ENCODE results near the gene CCNY.

CCNY gene

GRCh38 chr10:35356725-35357092 lies 20.4 kb downstream of the CCNY start:
- no peak for DNase-seq

- no peak for DNase-seq
These were observed 22.7 kb downstream of the CCNY start for GRCh38 chr10:35359056-35359455.

GRCh38 chr10:35359873-35360272 lies 23.6 kb downstream of the CCNY start:
- no peak for DNase-seq

GRCh38 chr10:35362701-35363350 lies 26.5 kb downstream of the CCNY start:
- DNase-seq: no peak

- DNase-seq: no peak
These were observed 27.3 kb downstream of the CCNY start for GRCh38 chr10:35363587-35363986.

- DNase-seq: no peak
These were observed 28.5 kb downstream of the CCNY start for GRCh38 chr10:35364808-35365207.

GRCh38 chr10:35365994-35366393 lies 29.7 kb downstream of the CCNY start:
- no peak for DNase-seq

GRCh38 chr10:35367107-35367859 lies 31.0 kb downstream of the CCNY start:
- no peak for DNase-seq

- no peak for DNase-seq
These were observed 31.7 kb downstream of the CCNY start for GRCh38 chr10:35367982-35368381.

GRCh38 chr10:35368485-35369048 lies 32.3 kb downstream of the CCNY start:
- no peak for DNase-seq

- DNase-seq: no peak
These were observed 32.8 kb downstream of the CCNY start for GRCh38 chr10:35369049-35369611.

- no peak for DNase-seq
These were observed 35.4 kb downstream of the CCNY start for GRCh38 chr10:35371731-35372130.

GRCh38 chr10:35372329-35372728 lies 36.0 kb downstream of the CCNY start:
- DNase-seq: no peak

GRCh38 chr10:35375091-35375765 lies 38.9 kb downstream of the CCNY start:
- no peak for DNase-seq

GRCh38 chr10:35377050-35377728 lies 40.9 kb downstream of the CCNY start:
- no peak for DNase-seq

GRCh38 chr10:35378541-35379210 lies 42.4 kb downstream of the CCNY start:
- no peak for DNase-seq

- no peak for DNase-seq
These were observed 43.2 kb downstream of the CCNY start for GRCh38 chr10:35379226-35380137.

GRCh38 chr10:35382096-35382495 lies 45.8 kb downstream of the CCNY start:
- no peak for DNase-seq

GRCh38 chr10:35384265-35384868 lies 48.1 kb downstream of the CCNY start:
- DNase-seq: no peak

- DNase-seq: no peak
These were observed 50.4 kb downstream of the CCNY start for GRCh38 chr10:35386594-35387174.

Data from SW 1271 (cell line).